Measurements from ENCODE around the gene TPT1.

The TPT1 gene

DNA sequence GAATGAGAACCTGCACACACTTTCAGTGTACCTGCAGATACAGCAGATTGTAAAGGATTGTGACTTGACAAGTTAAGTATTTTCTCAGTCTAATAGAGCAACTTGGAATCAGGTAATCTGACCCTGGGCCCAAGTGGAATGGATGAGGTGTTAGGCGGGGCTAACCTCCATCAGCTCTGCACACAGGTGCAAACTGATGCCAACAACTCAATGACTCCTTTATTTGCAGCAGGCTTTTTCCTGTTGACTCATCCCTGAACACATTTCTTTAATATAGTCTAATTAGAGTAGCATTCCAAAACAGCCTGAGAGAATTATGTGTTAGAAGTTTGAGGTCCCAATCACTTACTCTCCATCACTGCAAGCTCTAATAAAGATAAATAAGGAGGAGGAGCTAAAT, 48.8 kb downstream of the TPT1 start:
- H3K9me2 ChIP-seq (replicated peaks; ENCODE audit: low read depth, low read length) = no peaks in the 10 kb centered on the region
- no peaks in the 10 kb centered on the region for H4K20me1 ChIP-seq (ENCODE audit: insufficient read depth, low read length, poor library complexity, severe bottlenecking)
- peaks cover 7% of the 10 kb centered on the region; the same call in 1 of the 2 replicates for H3K36me3 ChIP-seq (ENCODE audit: insufficient read depth, low read length)
- H3K4me1 ChIP-seq (ENCODE audit: insufficient read depth, low read length, poor library complexity, severe bottlenecking) = peaks cover 8% of the 10 kb centered on the region
- H3K9me3 ChIP-seq (ENCODE audit: insufficient read depth, low read depth, low read length) = no peaks in the 10 kb centered on the region
- H3K4me2 ChIP-seq (ENCODE audit: low read depth, low read length, poor library complexity, severe bottlenecking) = no peak overlapping the region
- no peaks in the 10 kb centered on the region for H3K27me3 ChIP-seq (ENCODE audit: insufficient read depth, low read length, poor library complexity, severe bottlenecking)
- H3K79me2 ChIP-seq (ENCODE audit: insufficient read depth, low read length) = no peaks in the 10 kb centered on the region
- no peak overlapping the region for H3K9ac ChIP-seq (ENCODE audit: low read depth, low read length, poor library complexity, severe bottlenecking)
- TF ChIP-seq, protein P1, sequence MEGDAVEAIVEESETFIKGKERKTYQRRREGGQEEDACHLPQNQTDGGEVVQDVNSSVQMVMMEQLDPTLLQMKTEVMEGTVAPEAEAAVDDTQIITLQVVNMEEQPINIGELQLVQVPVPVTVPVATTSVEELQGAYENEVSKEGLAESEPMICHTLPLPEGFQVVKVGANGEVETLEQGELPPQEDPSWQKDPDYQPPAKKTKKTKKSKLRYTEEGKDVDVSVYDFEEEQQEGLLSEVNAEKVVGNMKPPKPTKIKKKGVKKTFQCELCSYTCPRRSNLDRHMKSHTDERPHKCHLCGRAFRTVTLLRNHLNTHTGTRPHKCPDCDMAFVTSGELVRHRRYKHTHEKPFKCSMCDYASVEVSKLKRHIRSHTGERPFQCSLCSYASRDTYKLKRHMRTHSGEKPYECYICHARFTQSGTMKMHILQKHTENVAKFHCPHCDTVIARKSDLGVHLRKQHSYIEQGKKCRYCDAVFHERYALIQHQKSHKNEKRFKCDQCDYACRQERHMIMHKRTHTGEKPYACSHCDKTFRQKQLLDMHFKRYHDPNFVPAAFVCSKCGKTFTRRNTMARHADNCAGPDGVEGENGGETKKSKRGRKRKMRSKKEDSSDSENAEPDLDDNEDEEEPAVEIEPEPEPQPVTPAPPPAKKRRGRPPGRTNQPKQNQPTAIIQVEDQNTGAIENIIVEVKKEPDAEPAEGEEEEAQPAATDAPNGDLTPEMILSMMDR (conservative IDR thresholded peaks at IDR 0.05; ENCODE audit: low read length) = no peak
- no peak for TF ChIP-seq EZH2phosphoT487 (IDR thresholded peaks at IDR 0.05; ENCODE audit: borderline replicate concordance)
- H2AFZ ChIP-seq (ENCODE audit: low read length) = no peak overlapping the region
- no peak overlapping the region for H3K4me3 ChIP-seq (ENCODE audit: low read length, poor library complexity, severe bottlenecking)
- no peaks in the 10 kb centered on the region for H3F3A ChIP-seq (ENCODE audit: low read depth)

DNA sequence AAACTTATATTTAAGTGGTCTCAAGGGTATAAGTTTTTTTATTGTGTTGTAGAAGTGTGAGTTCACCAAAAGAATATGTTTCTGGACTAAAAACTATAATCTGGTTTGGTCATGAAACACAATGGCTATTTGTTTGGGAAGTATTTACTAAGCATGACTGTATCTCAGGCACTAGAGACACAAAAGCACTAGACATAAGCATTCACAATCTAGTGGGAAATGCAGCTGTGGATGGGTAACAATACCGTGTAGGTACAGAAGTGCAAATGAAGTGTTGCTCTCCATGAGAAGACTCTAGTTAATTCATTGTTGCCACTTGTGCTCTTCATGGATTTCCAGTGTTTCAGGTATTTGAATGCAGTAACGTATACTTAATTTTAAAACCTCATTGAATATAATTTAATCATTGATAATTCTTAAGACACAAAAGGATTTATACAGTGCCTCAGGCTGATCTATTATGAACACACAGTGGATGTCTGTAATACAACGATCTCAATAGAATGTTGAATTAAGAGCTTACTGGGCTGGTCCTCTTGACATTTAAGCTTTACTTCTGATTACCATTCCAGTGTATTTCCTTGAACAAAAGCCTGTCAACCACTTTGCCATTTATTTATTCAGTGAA, 50.9 kb downstream of the TPT1 start:
- Histone ChIP-seq H3K36me3 (ENCODE audit: insufficient read depth, low read length) (peaks cover 10% of the 10 kb centered on the region; the same call in 1 of the 2 replicates), H4K20me1 (ENCODE audit: insufficient read depth, low read length, poor library complexity, severe bottlenecking) (no peaks in the 10 kb centered on the region), H3K9me3 (ENCODE audit: insufficient read depth, low read depth, low read length) (no peaks in the 10 kb centered on the region), H3K4me2 (ENCODE audit: low read depth, low read length, poor library complexity, severe bottlenecking) (no peak overlapping the region), H3K27me3 (ENCODE audit: insufficient read depth, low read length, poor library complexity, severe bottlenecking) (no peaks in the 10 kb centered on the region), H3K4me3 (ENCODE audit: low read length, poor library complexity, severe bottlenecking) (no peak overlapping the region), H3K79me2 (ENCODE audit: insufficient read depth, low read length) (no peaks in the 10 kb centered on the region), H3K9me2 (replicated peaks; ENCODE audit: low read depth, low read length) (no peaks in the 10 kb centered on the region), H3K4me1 (ENCODE audit: insufficient read depth, low read length, poor library complexity, severe bottlenecking) (no peaks in the 10 kb centered on the region), H2AFZ (ENCODE audit: low read length) (no peak overlapping the region), H3F3A (ENCODE audit: low read depth) (no peaks in the 10 kb centered on the region), H3K9ac (ENCODE audit: low read depth, low read length, poor library complexity, severe bottlenecking) (no peak overlapping the region)
- TF ChIP-seq, protein P1 (conservative IDR thresholded peaks at IDR 0.05; ENCODE audit: low read length) = no peak
- TF ChIP-seq EZH2phosphoT487 (IDR thresholded peaks at IDR 0.05; ENCODE audit: borderline replicate concordance) = no peak

All from Loucy (cell line).